Measurements from ENCODE around the gene LGALS8.

DNA sequence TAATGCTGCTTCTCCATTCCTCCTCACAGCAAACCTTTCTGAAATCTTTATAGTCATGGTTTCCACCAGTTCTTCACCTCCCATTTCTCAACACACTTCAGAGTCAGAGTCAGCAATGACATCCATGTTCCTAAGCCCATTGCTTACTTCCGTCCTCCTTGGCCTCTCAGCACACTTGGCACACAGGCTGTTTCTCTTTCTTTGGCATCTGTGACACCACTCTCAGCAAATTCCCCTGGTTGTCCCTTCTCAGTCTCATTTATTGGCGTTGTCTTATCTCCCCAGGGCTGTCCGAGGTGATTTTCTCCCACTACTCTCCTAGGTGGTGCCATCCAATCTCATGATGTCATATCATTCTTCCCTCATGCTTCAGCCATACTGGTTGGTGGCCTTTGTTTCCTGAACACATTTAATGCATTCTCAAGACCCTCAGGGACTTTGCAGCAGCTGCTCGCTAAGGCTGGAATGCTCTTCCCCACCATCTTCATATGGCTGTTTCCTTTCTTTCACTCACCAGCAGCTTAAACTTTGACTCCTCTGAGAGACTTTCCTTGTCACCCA lies 3.3 kb upstream of the LGALS8 start:
- TF ChIP-seq CTCF (conservative IDR thresholded peaks at IDR 0.05; ENCODE audit: low read depth, low read length) = no peak
- TF ChIP-seq EZH2 (IDR thresholded peaks at IDR 0.05; ENCODE audit: low read length, unreplicated experiment) = no peak
- TF ChIP-seq EZH2phosphoT487 (IDR thresholded peaks at IDR 0.05; ENCODE audit: borderline replicate concordance, low read length) = no peak
